Measurements from ENCODE around the gene GNAQ.
"Not testable (repeated sequence)": the region's sequence is repeated elsewhere in the genome, so short reads cannot be mapped to it uniquely, and the experiment has no call there.

The GNAQ gene

DNA sequence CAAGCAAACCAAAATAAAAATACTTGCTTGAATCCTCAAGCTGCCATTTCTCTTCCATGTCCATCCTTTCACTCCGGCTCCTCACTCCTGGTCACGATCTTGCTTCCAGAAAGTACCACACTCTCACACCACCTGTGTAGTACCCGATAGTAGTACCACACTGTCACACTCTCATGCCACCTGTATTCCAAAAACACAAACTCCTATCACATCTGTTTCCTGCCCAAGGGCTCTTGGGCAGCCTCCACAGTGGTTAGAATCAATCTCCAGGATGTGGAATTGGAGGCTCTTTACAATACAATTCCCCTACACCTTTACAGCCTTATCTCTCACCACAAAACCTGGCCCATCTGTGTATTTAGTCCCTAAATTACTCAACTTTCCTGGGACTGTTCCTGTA lies 130.6 kb downstream of the GNAQ start:
- DNase-seq (ENCODE audit: low read depth), result no peak

DNA sequence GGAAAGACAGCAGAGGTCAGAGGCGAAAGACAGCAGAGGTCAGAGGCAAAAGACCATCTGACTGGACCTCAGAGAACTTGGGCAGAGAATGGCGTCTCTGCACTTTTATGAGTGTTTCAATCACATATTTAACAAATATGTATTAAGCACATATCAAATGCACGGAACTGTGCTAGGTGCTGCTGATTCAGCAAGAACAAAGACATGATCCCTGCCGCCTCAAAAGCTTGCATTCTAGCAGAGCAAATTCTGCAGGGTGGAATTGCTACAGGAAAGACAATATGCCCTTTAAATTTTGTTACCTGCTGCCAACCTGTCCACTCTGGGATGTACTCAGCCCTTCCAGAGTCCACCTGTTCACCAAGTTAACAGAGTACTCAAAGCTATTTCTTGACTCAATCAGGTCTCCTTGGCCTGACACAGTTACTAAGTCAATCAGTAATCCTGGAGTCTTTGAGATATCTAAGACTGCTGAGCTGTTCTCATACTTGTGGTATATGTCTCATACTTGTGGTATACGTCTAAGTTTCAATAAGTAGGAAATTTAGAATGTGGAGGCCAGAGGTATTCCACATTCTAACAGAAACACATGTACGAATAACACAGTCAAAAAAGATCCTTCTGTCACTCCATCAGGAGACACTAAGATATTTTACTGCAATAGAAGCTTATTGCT lies 131.8 kb downstream of the GNAQ start:
- DNase-seq (ENCODE audit: low read depth), result no peak

DNA sequence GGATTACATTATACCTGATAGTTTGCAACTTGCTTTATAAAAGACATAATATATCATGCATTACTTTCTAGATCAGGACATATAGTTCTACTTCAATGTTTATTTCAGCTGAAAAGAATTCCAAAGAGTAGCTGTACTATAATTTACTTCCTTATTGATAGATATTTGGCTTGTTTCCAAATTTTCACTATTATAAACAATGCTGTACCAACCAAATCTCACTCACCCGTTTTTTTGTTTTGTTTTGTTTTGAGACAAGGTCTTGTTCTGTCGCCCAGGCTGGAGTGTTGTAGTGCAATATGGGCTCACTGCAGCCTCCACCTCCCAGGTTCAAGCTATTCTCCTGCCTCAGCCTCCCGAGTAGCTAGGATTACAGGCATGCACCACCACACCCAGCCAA lies 132.7 kb downstream of the GNAQ start:
- DNase-seq (ENCODE audit: low read depth), result no peak

DNA sequence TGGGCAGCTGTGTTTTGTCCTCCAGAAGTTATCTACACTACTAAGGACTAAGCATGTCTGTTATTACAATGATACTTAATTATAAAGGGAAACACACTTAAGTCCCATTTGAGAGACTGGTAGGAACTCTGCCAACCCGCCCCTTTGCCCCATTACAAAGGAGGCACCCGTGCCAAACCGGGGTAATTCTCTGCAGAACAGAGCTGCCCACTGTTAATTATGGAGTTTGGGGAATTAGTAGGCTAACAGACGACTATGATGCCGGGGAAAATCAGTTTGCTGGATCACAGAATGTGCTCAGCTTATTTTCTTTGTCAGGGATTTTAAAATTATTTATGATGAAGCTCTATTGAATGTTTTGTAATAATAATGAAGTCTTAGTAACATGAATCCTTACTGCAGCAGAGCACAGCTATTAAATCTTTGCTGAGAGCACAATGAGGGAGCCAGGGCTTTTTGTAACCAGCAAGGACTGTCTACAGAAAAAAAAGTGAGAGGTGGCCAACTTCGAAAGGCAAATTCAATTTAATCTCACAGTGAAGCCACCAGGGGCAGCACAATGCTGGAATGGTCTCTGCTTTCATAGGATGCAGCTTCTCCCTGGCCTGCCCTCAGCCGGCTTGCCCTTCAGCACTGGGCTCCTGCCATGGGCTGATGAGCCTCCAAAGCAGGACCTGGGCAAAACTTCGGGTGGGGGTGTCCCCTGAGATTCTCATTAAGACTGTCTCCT lies 134.5 kb downstream of the GNAQ start:
- DNase-seq (ENCODE audit: low read depth), result no peak

DNA sequence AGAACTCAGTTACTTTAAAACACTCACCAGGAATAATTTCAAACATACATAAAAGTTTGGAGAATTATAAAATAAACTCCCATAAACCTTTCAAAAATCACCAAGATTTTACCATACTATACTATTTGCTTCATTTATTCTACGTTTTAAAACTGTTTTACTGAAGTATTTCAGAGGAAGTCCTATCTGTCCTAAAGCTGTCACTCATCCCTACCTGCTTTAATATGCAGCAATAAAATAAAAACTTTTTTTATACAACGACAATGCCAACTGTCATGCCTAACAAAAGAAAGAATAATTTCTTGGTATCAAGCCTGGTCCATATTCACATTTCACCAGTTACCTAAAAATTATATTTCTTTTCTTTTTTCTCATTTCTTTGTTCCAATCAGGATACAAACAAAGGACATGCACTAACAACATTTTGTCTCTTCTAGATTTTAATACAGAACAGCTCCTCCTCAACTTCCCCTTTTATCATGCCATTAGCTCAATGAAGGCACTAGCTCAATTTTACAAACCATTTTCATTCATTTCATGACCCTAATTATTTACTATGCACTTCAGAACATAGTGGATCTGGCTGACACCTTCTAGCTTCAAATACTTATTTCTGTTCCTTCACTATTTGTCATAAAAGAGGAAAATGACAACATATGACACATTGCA lies 135.2 kb downstream of the GNAQ start:
- no peak for DNase-seq (ENCODE audit: low read depth)

DNA sequence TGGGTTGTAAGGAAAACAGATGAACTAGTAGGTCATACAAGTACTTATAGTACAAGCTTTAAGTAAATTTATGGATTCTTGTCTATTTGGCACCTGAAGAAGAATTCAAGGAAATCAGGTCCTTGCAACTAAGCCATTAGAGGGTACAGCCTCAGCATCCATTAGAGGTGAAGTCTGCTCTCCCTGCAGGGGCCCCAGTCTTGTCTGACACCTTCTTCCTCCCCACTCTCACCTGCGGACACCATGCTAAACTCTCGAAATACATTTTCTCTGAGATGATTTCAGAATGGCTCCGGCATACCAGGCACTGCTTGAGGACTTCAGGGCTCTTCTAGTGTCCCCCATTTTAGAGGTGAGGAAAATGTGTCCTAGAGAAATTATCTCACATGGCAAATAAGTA lies 137.9 kb downstream of the GNAQ start:
- no peak for DNase-seq (ENCODE audit: low read depth)

DNA sequence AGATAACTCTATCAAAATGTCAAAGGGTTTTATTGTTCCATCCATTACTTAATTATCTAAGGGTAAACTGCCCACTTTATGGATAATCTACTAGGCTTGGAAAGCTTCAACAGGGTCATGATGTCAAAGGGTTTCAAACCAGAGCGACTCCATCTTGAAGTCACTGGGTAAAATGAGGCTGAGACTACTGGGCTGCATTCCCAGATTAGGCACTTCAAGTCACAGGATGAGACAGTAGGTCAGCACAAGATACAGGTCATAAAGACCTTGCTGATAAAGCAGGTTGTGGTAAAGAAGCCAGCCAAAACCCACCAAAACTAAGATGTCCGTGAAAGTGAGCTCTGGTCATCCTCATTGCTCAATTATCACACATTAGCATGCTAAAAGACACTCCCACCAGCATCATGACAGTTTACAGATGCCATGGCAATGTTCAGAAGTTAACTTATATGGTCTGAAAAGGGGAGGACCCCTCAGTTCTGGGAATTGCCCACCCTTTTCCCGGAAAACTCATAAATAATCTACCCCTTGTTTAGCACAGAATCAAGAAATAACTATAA lies 138.6 kb downstream of the GNAQ start:
- DNase-seq (ENCODE audit: low read depth), result no peak

DNA sequence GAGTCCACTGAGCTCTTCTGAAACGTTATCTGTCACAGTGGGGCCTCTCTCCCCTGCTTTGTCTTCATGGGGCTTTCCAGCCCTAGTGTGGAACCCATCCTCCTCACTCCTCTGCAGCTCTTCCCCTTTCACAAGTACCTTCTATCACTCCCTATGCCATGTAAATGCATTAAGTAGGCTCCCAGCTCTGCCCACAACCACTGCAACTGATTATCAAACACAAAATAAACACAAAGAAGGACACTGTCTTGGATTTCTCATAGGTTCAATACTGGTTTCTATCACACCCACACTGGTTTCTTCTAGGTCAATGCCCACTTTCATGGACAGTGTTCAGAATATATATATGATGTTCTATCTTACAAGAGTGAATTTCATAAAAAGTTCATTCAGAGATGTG lies 139.4 kb downstream of the GNAQ start:
- no peak for DNase-seq (ENCODE audit: low read depth)

DNA sequence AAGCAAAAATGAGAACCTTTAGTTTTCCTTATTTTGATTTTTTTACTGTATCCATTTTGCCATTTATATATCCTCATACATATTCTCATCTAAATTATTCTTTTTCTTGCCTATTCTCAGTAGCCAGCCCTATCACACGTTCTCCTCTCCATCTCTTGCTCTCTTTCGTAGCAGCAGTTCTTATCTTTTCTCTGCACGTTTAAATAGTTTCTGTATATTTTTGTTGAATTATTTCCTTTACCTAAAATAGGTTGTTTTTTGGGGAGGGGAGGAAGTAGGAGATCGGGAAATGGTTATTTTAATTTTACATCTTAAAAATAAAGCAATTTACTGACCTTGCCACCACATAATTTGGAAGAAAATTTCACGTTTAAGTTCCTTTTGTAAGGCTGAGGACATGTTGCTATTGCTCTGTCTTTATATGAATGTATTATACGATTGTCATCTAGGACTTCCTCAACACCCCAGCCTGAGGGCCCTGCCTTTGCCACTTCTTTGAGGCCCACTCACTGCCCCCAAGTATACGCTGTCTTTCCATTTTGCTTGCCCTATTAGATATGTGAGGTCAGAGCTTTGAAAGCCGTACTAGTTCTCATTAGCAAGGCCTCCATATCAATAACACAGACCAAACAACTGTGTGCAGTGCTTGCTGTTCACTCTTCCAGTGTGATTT lies 140.3 kb downstream of the GNAQ start:
- DNase-seq (ENCODE audit: low read depth), result no peak

DNA sequence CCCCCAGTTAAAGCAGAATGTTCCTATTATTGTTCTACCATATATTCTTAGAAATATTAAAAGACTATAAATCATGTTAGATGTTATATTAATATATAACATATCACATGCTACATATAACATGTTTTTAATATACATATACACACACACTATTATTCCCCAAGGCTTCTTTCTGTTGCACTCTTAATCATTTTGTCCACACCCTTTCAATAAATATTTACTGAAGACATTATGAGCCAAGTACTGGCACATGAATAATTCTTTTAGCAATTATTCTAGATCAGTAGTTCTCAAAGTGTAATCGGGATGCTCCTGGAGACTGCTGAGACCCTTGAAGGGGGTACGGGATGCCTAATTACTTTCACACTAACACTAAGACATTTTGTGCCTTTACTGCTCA lies 143.9 kb downstream of the GNAQ start:
- no peak for DNase-seq (ENCODE audit: low read depth)

DNA sequence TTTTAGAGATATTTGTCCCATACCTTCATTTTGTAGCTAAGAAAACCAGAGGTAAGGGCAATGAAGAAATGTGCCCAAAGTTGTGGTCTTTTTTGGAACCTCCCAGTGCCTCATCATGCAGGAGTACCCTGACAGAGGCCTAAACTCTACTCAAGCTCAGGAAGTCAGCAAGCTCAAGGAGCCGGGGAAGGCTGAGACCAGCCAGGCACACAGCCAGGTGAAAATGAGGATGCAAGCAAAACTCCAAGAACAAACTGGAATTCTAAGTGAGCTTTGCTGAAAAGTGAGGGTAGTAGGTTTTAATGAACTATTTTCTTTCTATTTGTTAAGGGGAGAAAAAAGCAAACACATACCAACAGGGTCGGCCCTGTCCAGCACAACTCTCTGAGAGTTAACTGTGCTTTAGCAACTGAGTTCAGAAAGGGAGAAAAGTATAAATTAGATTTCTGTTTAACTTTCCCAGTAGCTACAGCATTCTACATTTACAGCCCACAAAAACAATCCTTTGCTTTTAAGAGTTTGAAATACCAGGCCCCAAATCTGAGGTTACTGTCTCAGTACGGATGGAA lies 146.4 kb downstream of the GNAQ start:
- DNase-seq (ENCODE audit: low read depth), result no peak

DNA sequence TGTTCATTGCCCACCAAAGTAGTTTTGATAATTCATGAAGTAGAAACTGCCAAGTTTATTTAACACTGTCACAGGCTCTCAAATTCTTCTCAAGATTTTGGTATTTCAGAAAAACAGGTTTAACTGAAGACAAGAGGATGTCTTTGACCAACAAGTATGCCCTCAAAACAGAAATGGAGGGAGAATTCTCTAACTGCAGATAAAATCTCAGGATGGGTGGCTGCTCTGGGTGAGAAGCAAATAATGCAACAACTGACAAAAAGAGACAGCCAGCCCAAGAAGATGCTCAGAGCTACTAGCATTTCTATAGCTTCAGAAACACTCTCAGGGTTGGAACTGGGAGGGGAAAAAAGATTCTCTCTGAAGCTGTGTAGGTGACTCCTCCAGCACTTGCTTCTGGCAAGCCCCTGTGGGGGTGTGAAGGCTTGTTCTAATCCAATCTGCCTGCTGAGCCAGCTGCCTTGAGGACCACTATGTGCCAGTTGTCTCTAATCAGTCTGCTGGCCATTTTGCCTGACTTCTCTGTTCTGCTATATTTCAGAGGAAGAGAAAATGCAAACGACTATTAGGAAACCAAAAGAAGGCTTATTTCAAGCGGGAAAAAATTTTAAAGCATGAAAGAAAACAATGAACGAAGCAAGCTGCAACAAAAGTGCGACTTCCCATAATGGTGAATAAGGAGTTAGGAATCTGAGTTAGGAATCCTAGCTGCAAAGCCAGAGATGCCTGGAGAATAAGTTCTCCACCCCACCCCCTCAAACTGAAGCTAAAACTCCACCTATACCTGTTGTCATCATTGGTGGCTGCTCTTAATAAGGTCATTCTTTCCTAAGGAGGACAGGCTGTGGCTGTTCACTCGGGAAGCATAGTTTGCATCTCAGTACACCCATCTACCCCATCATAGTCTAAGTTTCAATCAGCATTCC lies 147.5 kb downstream of the GNAQ start:
- DNase-seq (ENCODE audit: low read depth), result no peak

DNA sequence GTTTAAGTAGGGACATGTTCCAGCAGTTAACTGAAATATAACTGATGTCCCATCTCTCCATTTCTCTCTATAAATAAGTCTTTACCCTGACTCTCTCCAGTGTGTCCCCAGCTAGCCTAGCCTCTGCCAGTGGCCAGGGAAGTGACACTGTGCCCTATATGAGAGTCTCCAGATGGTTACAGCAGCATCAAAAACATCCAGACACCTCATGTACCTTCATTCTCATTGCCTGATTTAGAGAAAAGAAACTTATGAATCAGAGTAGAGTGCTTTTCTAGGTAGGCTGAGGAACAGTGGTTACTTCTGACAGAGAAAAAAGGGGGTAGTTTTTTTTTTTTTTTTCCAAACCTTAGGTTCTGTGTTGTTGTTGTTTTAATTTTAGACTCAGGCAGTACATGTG lies 148.5 kb downstream of the GNAQ start:
- DNase-seq (ENCODE audit: low read depth), result no peak

DNA sequence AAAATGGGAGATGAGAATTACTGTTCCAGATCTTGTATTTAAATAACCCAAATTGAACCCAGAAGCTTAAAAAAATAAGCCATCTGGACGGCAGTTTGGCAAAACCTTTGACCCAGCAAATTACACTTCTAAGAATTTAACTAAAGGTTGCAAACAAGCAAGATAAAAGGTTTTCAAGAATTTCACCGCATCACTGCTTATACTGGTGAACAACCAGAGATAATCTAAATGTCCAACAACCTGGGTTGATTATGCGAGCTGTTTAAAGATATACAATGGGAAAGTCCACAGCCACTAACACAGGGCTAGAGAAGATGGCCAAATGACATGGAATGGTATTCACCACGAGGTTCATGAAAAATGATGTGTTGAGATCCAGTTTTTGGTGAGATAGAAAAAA lies 149.3 kb downstream of the GNAQ start:
- no peak for DNase-seq (ENCODE audit: low read depth)

DNA sequence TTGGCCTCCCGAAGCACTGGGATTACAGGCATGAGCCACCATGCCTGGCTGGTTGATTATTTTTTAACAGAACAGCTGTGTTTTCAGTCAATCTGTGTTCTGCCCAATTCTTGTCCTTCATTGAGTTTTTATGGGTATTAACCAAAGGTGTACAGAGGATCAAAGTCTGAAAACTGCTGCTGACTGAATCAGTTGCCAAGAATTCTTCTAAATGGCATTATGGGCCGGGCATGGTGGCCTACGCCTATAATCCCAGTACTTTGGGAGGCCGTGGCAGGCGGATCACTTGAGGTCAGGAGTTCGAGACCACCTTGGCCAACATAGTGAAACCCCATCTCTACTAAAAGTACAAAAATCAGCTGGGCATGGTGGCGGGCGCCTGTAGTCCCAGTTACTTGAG lies 150.0 kb downstream of the GNAQ start:
- DNase-seq (ENCODE audit: low read depth), result not testable (repeated sequence)

DNA sequence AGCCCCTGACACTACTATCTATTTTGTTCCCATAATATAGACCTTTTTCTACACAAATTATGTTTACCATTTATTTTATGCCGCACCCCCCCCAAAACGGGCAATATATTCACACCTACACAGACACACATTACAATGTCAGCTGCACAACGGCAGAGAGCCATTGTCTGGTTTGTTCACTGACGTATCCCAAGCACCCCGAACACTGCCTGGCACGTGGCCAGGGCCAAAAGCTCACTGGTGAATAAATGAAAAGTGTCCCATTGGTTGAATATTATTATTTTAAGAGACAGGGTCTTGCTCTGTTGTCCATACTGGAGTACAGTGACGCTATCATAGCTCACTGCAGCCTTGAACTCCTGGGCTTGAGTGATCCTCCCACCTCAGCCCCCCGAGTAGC lies 150.5 kb downstream of the GNAQ start:
- DNase-seq (ENCODE audit: low read depth), result no peak

DNA sequence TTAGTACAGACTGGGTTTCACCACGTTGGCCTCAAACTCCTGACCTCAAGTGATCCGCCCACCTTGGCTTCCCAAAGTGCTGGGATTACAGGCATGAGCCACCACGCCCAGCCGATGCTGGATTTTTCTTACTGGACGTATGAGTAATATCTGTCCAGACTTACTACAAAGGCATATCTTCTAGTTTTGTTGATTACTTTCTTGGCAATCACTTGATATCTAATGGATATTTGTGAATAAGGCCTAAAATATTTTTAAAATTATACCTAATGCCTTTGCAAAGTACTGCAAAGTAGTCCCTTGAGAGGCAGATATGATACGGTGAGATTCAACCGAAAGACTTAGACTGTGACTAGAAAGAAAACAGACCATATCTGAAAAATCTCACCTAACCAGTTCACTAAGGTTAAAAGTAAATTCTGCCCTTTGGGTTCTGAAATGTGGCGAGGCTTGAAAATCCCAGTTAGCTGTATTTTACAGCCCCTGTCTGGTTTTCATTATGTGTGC lies 152.1 kb downstream of the GNAQ start:
- no peak for DNase-seq (ENCODE audit: low read depth)

DNA sequence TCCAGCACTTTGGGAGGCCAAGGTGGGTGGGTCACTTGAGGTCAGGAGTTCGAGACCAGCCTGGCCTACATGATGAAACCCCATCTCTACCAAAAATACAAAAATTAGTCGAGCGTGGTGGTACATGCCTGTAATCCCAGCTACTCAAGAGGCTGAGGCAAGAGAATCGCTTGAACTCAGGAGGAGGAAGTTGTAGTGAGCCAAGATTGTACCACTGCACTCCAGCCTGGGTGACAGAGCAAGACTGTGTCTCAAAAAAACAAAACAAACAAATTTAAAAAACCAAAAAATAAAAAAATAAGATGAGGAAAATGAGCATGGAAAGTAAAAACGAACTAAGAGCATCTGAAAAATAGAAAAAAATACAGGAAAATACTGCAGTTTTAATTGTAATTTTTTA lies 152.8 kb downstream of the GNAQ start:
- not testable (repeated sequence) for DNase-seq (ENCODE audit: low read depth)

DNA sequence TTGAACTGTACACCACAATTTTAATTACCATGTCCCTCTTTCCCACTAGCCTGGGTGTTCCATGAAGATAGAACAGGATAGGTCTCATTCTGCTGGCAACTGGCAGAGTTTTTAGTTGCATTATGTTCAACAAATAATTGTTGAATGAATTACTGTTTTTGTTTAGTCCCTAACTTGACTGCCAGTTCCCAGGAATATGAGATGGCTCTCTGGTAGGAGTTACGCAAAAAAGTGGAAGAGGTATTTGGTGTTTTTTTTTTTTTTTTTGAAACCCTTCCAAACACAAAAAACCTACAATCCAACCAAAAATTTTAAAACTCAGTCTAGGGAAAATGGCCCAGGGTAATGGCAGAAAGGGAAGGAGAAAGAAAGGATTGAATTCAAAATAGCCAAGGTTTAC lies 153.6 kb downstream of the GNAQ start:
- no peak for DNase-seq (ENCODE audit: low read depth)

DNA sequence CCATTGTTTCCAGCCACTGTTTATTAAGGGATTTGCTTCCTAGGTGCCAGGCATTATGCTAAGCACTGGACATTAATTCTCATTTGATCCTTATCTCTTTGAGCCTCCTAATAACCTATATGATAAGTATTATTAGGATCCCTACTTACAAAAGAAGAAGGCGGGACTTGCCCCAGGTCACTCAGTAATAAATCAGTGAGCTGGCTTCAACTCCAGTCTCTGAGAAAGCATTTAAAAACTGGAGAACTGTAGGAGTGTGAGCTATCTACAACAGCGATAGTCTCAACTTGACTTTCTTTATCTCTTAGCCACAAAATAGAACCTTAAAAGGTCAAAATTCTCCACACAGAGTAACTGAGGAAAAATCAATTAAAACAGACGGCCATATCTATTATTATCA lies 155.0 kb downstream of the GNAQ start:
- DNase-seq (ENCODE audit: low read depth), result no peak

DNA sequence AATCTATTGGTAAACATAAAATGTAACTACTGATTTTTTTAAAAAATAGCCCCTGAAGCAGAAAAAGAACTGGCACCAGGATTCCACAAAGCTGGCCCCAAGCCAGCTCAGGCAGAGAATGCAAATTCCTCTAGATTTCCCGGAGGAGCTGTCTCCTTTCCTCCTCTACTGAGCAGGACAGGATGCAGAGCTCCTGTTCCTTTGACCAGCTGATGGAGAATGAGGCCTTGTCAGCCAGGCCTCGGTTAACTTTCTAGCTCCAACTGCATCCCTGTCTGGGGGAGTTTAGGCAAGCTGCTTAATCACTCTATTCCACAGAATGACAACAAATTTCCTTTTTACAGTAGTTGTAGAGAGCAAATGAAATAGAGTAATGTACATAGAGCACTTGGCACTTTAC lies 155.5 kb downstream of the GNAQ start:
- no peak for DNase-seq (ENCODE audit: low read depth)
